Immature natural killer cell (primary cell): ENCODE measurements around the gene PNMA8B. TPM values are rescaled to one million over a fixed set of nuclear protein-coding genes. Genes with fewer than 3 reads are reported as not detected.

Experiments used
- DNase-seq, 3 donors: peaks; one replicate each; pipeline ENCODE4 v3.0.0; 2022; ENCODE audit warnings: mixed read lengths in 1 of 3
- H3K27ac Mint-ChIP-seq, 6 donors: one replicate each; pipeline ENCODE4 v1.8.0; 2020; ENCODE audit warnings: mixed read lengths in 6 of 6, mild to moderate bottlenecking in 5 of 6, inconsistent platforms in 4 of 6, moderate library complexity in 3 of 6
- H3K27me3 Mint-ChIP-seq, 3 donors: one replicate each; pipeline ENCODE4 v1.8.0; 2020 to 2021; ENCODE audit warnings: low read depth in 3 of 3, mild to moderate bottlenecking in 3 of 3, mixed read lengths in 3 of 3, moderate library complexity in 3 of 3, inconsistent platforms in 1 of 3
- H3K36me3 Mint-ChIP-seq, 3 donors: one replicate each; pipeline ENCODE4 v1.8.0; 2020; ENCODE audit warnings: mixed read lengths in 3 of 3, inconsistent platforms in 2 of 3, mild to moderate bottlenecking in 2 of 3
- H3K4me1 Mint-ChIP-seq, 2 donors: one replicate each; pipeline ENCODE4 v1.8.0; 2020; ENCODE audit warnings: inconsistent platforms in 2 of 2, mild to moderate bottlenecking in 2 of 2, mixed read lengths in 2 of 2, moderate library complexity in 1 of 2
- H3K4me3 Mint-ChIP-seq, 5 donors: one replicate each; pipeline ENCODE4 v1.8.0; 2020; ENCODE audit warnings: mild to moderate bottlenecking in 5 of 5, mixed read lengths in 5 of 5, inconsistent platforms in 3 of 5, moderate library complexity in 3 of 5
- H3K9me3 Mint-ChIP-seq, 6 donors: one replicate each; pipeline ENCODE4 v1.8.0; 2020; ENCODE audit warnings: mild to moderate bottlenecking in 6 of 6, mixed read lengths in 6 of 6, inconsistent platforms in 4 of 6, moderate library complexity in 3 of 6
- polyA plus RNA-seq, 3 donors: library from polyadenylated mRNA; unstranded; fragments of 300-500 nt; fragmentation: Illumina TruSeq; gene quantifications; one replicate each; pipeline ENCODE4 v1.2.3, GENCODE V29; 2021

Gene PNMA8B
- polyA plus RNA-seq, 3 donors from 2014 or later = not detected

DNA sequence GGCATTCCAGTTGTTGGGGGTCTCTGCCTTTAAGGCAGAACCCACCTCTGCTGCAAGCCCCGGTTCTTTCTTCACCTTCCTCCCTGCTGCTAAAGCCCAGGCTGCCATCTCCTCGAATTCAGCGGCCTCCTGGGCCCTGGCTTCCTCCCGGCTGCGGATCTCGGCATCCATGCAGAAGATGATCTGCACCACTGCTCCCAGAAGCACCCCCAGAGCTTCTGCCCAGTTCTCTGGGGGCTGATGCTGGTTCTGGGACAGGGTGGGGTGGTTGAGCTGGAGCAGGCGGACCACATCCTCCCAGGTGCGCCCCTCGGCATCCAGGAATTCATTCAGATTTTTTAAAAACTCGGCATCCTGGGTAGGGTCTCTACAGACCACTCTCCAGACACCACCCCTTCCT, 25.3 kb downstream of the PNMA8B start:
- Mint-ChIP-seq H3K4me3 (no peak overlapping the region), H3K36me3 (no peaks in the 10 kb centered on the region), H3K27me3 (peaks cover 16 to 20% (median 19%) of the 10 kb centered on the region in 3 donors), H3K4me1 (no peaks in the 10 kb centered on the region), H3K27ac (no peak overlapping the region), H3K9me3 (no peaks in the 10 kb centered on the region)
- no peak for DNase-seq

DNA sequence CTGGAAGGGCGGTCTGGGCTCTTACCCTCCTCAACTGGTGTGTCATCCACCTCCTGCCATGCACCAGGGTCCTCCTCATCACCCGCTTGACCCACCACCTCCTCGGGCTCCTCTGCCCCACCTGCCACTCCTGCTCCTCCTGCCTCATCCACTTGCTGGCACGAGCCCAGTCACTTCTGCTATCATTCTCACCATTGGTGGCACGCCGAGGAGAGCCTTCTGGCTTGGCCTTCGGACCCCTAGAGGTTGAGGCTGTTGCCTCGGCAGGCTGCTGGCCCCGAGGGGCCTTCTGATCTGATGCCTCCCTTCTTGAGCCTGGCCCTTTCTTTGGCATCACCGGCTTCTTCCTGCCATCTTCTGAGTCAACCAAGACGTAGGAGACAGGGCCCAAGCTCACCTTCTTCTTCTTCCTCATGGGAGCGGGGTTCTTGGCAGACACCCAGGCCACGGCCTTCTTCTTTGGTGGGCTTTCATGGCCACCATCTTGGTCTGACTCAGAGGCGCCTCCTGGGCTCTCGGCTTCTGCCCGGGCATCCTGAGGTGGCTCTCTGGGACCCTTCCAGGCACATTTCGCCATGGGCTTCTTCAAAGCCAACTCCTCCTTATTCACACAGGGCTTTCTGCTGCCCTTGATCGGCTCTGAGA, 26.0 kb downstream of the PNMA8B start:
- no peak overlapping the region for H3K27ac Mint-ChIP-seq
- no peak for DNase-seq
- H3K36me3 Mint-ChIP-seq = no peaks in the 10 kb centered on the region
- H3K9me3 Mint-ChIP-seq = no peaks in the 10 kb centered on the region
- H3K27me3 Mint-ChIP-seq = peaks cover 16 to 22% (median 20%) of the 10 kb centered on the region in 3 donors
- no peaks in the 10 kb centered on the region for H3K4me1 Mint-ChIP-seq
- no peak overlapping the region for H3K4me3 Mint-ChIP-seq

DNA sequence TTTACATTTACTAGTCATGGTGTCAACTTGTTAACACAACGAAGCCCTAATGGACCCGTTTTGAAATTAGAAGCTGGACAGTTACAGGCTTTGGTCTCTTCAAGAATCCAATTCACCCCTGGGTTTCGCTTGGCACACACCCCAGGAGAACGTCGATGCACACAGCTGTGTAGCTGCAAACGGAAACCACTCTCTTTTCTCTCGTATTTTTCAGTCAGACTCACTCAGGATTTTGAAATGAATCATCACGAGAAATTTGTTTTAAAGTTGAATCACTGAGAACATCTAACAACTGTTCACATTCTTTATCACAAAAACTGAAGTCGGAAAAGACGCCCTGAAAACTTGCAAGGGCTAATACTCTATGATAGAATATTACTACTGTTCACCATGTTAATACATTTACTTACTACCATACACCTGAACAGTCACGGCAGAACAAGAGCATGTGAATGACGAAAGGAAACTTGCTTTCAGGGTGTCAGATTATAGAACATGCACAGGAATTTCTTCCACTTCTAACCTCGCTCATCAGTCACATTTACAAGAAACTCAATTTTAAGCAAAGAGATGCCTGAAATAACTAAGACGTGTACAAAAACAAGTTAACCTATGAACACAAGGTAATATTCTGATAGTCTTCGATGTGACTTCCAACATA, 29.0 kb downstream of the PNMA8B start:
- no peak overlapping the region for H3K4me3 Mint-ChIP-seq
- H3K36me3 Mint-ChIP-seq = no peaks in the 10 kb centered on the region
- H3K9me3 Mint-ChIP-seq = no peaks in the 10 kb centered on the region
- H3K27me3 Mint-ChIP-seq = peaks cover 9 to 13% (median 10%) of the 10 kb centered on the region in 3 donors
- no peak overlapping the region for H3K27ac Mint-ChIP-seq
- H3K4me1 Mint-ChIP-seq = no peaks in the 10 kb centered on the region
- DNase-seq = no peak

DNA sequence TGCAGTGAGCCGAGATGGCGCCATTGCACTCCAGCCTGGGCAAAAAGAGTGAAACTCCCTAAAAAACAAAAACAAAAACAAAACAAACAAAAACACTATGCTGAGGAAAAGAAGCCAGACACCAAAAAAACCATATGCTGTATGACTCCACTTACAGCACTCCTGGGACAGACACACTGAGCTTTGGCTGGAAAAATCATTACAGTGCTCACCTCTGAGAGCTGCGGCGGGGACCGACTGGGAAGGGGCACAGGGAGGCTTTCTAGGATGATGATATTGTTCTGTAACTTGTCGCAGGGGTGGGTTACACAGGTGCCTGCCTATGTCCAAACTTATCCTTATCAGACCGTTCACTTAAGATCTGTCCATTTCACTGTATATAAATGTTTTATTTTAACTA, 32.2 kb downstream of the PNMA8B start:
- Mint-ChIP-seq H3K36me3 (no peaks in the 10 kb centered on the region), H3K27me3 (peaks cover 3 to 10% (median 10%) of the 10 kb centered on the region in 3 donors), H3K27ac (no peak overlapping the region), H3K4me3 (no peak overlapping the region), H3K4me1 (no peaks in the 10 kb centered on the region), H3K9me3 (no peaks in the 10 kb centered on the region)
- DNase-seq = no peak

DNA sequence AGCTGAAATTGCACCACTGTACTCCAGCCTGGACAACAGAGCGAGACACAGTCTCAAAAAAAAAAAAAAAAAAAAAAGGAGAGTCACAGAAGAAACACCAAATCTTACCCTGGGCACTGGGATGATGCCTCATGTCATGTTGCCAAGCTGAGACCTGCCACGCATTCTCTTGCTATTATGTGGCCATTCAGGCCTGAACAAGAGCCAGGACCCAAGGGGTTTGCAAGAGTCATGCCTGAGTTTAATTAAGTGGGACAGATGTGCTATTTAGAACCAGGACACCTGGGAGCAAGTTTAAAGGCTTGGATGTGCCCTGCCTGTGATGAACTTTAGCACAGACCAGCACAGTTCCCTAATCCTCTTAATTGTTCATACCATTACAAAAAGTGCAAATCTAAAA, 34.1 kb downstream of the PNMA8B start:
- no peaks in the 10 kb centered on the region for H3K36me3 Mint-ChIP-seq
- H3K4me3 Mint-ChIP-seq = no peak overlapping the region
- no peaks in the 10 kb centered on the region for H3K4me1 Mint-ChIP-seq
- H3K27me3 Mint-ChIP-seq = peaks cover 4 to 8% (median 6%) of the 10 kb centered on the region in 3 donors
- no peak for DNase-seq
- no peak overlapping the region for H3K27ac Mint-ChIP-seq
- no peaks in the 10 kb centered on the region for H3K9me3 Mint-ChIP-seq

DNA sequence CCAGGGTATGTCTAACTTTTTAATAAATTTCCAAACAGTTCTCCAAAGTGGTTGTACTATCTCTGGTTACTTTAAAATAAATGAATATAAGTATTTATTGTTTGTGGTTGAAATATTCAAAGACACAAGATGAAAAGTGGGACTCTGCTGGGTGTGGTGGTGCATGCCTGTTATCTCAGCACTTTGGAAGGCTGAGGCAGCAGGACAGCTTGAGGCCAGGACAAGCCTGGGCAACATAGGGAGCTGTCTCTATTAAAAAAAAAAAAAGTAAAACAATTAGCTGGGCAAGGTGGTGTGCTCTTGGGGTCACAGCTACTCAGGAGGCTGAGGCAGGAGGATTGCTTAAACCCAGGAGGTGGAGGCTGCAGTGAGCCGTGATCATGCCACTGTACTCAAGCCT, 34.7 kb downstream of the PNMA8B start:
- Mint-ChIP-seq H3K4me1 (no peaks in the 10 kb centered on the region), H3K4me3 (no peak overlapping the region)
- DNase-seq = no peak

DNA sequence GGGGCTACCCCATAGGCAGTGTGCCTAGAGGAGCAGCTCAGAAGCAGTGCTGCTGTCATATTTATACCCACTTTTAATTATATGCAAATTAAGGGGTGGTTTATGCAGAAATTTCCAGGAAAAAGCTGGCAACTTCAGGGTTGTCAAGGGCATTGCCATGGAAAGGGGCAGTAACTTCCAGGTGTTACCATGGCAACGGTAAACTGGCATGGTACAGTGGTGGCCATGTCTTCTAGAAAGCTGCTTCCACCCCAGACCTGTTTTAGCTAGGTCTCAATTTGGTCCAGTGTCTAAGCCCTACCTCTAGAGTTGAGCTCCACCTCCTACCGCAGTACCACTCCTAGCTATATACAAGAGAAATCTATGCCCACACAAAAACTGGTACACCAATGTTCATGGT, 35.6 kb downstream of the PNMA8B start:
- no peak overlapping the region for H3K4me3 Mint-ChIP-seq
- H3K27me3 Mint-ChIP-seq = peaks cover 4 to 8% (median 6%) of the 10 kb centered on the region in 3 donors
- no peaks in the 10 kb centered on the region for H3K36me3 Mint-ChIP-seq
- no peak for DNase-seq
- no peaks in the 10 kb centered on the region for H3K9me3 Mint-ChIP-seq
- H3K27ac Mint-ChIP-seq = no peak overlapping the region
- no peaks in the 10 kb centered on the region for H3K4me1 Mint-ChIP-seq

More for the DNA sequence above, 34.7 kb downstream of the PNMA8B start:
- Mint-ChIP-seq H3K27me3 (peaks cover 4 to 8% (median 6%) of the 10 kb centered on the region in 3 donors), H3K9me3 (no peaks in the 10 kb centered on the region), H3K36me3 (no peaks in the 10 kb centered on the region), H3K27ac (no peak overlapping the region)

DNA sequence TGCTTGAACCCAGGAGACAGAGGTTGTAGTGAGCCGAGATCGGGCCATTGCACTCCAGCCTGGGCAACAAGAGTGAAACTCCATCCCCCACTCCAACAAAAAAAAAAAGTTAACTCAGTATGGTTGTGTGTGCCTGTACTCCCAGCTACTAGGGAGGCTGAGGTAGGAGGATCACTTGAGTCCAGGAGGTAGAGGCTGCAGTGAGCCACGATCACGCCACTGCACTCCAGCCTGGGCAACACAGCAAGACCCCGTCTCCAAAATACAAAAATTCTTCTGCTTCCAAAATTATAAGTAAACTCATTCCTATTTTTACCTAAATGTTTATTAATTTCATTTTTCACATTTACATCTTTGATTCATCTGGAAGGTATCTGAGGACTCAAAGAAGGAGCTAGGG, 38.7 kb downstream of the PNMA8B start:
- H3K4me1 Mint-ChIP-seq = no peaks in the 10 kb centered on the region
- H3K4me3 Mint-ChIP-seq = no peak overlapping the region
- no peaks in the 10 kb centered on the region for H3K36me3 Mint-ChIP-seq
- no peaks in the 10 kb centered on the region for H3K9me3 Mint-ChIP-seq
- H3K27me3 Mint-ChIP-seq = peaks cover 2 to 6% (median 3%) of the 10 kb centered on the region in 3 donors
- DNase-seq = no peak
- no peak overlapping the region for H3K27ac Mint-ChIP-seq

DNA sequence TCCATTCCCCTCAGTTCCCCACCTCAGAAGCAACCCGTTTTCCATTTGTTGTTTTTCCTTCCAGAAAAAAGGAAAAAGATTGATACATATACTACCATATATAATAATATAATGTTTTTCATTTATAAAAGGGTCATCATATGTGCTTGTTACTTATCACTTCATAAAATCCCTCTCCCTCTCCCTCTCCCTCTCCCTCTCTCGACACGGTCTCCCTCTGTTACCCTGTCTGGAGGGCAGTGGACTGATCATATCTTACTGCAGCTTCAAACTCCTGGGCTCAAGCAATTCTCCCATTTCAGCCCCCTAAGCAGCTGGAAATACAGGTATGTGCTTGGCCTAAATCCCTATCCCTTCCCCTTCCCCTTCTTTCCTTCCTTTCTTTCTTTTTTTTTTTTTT, 41.4 kb downstream of the PNMA8B start:
- no peak for DNase-seq
- H3K27ac Mint-ChIP-seq = no peak overlapping the region
- no peak overlapping the region for H3K4me3 Mint-ChIP-seq
- no peaks in the 10 kb centered on the region for H3K4me1 Mint-ChIP-seq
- peaks cover 0 to 6% (median 0%) of the 10 kb centered on the region in 3 donors for H3K36me3 Mint-ChIP-seq
- H3K27me3 Mint-ChIP-seq = peaks cover 0 to 13% (median 10%) of the 10 kb centered on the region in 3 donors
- peaks cover 0 to 8% (median 5%) of the 10 kb centered on the region in 6 donors for H3K9me3 Mint-ChIP-seq

DNA sequence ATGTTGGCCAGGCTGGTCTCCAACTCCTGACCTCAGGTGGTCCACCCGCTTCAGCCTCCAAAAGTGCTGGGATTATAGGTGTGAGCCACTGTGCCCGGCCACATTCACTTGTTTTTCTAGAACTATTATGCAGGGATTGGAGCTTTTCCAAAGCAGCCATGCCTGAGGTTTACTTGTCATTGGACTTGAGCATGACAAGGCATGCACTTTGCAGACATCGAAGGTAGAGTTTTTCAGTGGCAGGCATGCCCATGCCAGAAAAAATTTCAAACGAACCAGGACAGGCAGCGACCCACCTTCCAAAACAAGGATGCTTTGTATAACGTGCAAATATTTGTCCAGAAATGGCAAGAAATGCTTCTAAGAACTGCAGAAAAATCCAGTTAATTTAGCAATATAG, 42.0 kb downstream of the PNMA8B start:
- DNase-seq = no peak
- no peak overlapping the region for H3K4me3 Mint-ChIP-seq
- H3K27me3 Mint-ChIP-seq = peaks cover 0 to 15% (median 10%) of the 10 kb centered on the region in 3 donors

DNA sequence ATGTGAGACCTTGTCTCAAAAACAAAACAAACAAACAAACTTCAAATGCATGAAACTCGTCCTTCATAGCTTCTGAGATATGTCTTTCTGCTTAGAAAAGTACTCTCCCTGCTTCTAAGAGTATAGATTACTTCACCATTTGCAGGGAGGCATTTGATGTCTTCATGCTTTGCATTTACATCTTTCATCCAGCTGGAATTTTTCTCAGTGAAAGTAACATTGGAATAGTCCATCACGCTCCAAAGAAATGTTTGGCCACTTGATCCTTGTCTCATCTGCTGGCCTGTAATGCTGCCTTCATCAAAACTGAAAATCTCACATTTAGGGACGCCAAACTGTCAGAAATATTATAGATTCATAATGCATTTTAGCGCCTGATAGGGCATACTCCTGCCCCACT, 43.5 kb downstream of the PNMA8B start:
- H3K4me3 Mint-ChIP-seq = no peak overlapping the region
- DNase-seq = no peak
- H3K27ac Mint-ChIP-seq = no peak overlapping the region
- peaks cover 0 to 18% (median 8%) of the 10 kb centered on the region in 3 donors for H3K27me3 Mint-ChIP-seq
- H3K9me3 Mint-ChIP-seq = peaks cover 0 to 9% (median 6%) of the 10 kb centered on the region in 6 donors
- no peaks in the 10 kb centered on the region for H3K4me1 Mint-ChIP-seq
- H3K36me3 Mint-ChIP-seq = peaks cover 0 to 7% (median 0%) of the 10 kb centered on the region in 3 donors

More for the DNA sequence above, 42.0 kb downstream of the PNMA8B start:
- Mint-ChIP-seq H3K9me3 (peaks cover 0 to 9% (median 6%) of the 10 kb centered on the region in 6 donors), H3K36me3 (peaks cover 0 to 7% (median 0%) of the 10 kb centered on the region in 3 donors), H3K4me1 (no peaks in the 10 kb centered on the region), H3K27ac (no peak overlapping the region)

DNA sequence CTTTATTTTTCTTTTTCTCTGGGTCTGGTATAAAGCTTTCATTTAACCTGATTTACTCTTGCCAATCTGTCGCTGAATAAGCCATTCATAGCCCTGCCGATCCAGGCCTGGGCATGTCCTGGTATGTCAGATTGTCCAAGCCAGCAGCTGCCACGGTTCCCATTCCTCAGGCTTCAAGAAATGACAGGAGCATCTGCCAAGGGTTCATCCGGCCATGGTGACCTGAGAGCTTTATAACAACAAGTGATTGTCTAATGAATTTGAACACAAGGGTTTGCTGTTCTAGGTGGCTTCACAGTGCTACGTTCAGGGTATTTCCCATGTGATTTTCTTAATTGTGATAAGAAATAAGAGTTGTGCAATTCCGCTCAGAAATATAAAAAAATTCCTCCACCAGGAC, 44.3 kb downstream of the PNMA8B start:
- H3K36me3 Mint-ChIP-seq = peaks cover 0 to 7% (median 0%) of the 10 kb centered on the region in 3 donors
- H3K4me3 Mint-ChIP-seq = no peak overlapping the region
- peaks cover 0 to 9% (median 6%) of the 10 kb centered on the region in 6 donors for H3K9me3 Mint-ChIP-seq
- no peaks in the 10 kb centered on the region for H3K4me1 Mint-ChIP-seq
- no peak overlapping the region for H3K27ac Mint-ChIP-seq
- peaks cover under 1 to 18% (median 6%) of the 10 kb centered on the region in 3 donors for H3K27me3 Mint-ChIP-seq
- DNase-seq = no peak

DNA sequence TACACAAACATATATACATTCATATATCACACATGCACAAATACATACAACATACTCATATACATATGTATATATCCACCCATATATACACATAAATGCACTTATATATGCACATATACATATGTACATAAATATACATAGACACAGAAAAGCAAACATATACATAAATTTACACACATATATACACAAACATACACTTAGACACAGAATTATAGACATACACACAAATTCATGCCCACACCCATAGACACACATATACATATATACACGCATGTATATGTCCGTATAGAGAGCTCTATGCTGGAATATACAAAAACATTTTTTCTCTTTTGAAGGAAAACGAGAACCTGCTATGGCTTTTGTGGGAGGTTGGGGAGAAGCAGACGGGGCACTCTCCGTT, 44.9 kb downstream of the PNMA8B start:
- peaks cover 0 to 7% (median 0%) of the 10 kb centered on the region in 3 donors for H3K36me3 Mint-ChIP-seq
- peaks cover 3 to 18% (median 8%) of the 10 kb centered on the region in 3 donors for H3K27me3 Mint-ChIP-seq
- H3K27ac Mint-ChIP-seq = no peak overlapping the region
- peaks cover 0 to 9% (median 6%) of the 10 kb centered on the region in 6 donors for H3K9me3 Mint-ChIP-seq
- H3K4me1 Mint-ChIP-seq = no peaks in the 10 kb centered on the region
- no peak overlapping the region for H3K4me3 Mint-ChIP-seq
- no peak for DNase-seq

DNA sequence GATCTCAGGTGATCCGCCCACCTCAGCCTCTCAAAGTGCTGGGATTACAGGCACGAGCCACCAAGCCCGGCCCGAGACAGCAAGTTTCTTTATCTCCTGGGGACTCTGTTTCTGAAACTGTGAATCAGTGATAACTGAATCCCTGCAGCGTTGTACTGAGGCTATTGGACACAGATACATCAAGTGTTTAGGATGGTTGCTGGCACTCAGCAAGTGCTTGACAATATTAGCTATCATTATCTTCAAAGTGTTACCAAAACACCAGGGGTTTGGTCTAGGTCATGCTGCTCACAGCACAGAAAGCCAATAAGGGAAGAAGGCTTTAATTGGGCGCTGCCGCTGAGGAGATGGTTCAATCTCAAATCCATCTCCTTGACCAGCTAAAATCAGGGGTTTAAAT, 46.4 kb downstream of the PNMA8B start:
- no peak for DNase-seq
- Mint-ChIP-seq H3K36me3 (peaks cover 0 to 7% (median 0%) of the 10 kb centered on the region in 3 donors), H3K27me3 (peaks cover 4 to 18% (median 8%) of the 10 kb centered on the region in 3 donors), H3K4me3 (no peak overlapping the region), H3K27ac (no peak overlapping the region), H3K9me3 (peaks cover 0 to 9% (median 6%) of the 10 kb centered on the region in 6 donors), H3K4me1 (no peaks in the 10 kb centered on the region)
